ENCODE measurements around the gene TUBA3D.
"Not testable (repeated sequence)": the region's sequence is repeated elsewhere in the genome, so short reads cannot be mapped to it uniquely, and the experiment has no call there.

DNA sequence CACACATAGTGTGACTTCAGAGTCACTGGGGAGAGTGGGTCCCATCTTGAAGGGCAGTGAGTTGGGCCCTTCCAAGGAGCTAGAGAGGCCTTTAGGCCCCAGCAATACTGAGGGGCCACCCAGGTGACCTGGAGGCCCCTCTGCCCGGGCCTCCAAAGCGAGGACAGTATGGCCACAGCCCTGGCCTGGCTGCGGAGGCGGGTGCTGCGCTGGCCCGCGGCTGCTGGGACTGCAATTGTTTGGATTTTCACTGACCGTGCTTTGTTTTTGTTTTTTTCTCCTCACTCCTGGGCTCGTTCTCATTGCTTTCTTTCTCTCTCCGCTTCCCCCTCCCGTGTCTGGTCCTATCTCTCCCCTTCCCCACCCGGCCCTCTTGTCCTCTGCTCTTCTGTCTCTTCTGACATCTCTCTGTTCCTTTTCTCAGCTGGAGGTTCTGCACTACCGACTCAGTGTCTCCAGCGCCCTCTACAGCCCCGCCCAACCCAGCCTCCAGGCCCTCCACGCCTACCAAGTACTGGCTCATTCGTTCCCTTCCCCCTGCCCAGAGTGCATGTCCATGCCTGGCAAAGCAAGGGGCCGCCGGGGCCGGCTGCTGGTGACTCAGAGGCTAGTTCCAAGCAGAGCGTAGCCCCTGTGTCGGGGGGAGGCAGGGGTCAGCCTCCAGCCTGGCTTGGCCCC is 35.5 kb downstream of the TUBA3D start:
- not testable (repeated sequence) for TF ChIP-seq CTCF, POLR2A (IDR thresholded peaks at IDR 0.05)
